Muscle of leg (tissue), 11 donors: Measurements from ENCODE around the gene EZR. TPM values are rescaled to one million over a fixed set of nuclear protein-coding genes. Genes with fewer than 3 reads are reported as not detected.

Experiments used
- DNase-seq: peaks from one replicate; pipeline ENCODE4 v3.0.0; 2013
- H3K27ac ChIP-seq: one replicate; pipeline ENCODE4 v1.5.1; 2013; ENCODE audit warnings: mild to moderate bottlenecking, low read length, control low read depth
- H3K27me3 ChIP-seq: one replicate; pipeline ENCODE4 v1.6.1; 2013; ENCODE audit warnings: low read length; ENCODE audit not compliant: control insufficient read depth, insufficient read depth
- H3K36me3 ChIP-seq: one replicate; pipeline ENCODE4 v1.6.1; 2013; ENCODE audit warnings: low read length; ENCODE audit not compliant: control insufficient read depth, insufficient read depth
- H3K4me1 ChIP-seq: one replicate; pipeline ENCODE4 v1.6.1; 2013; ENCODE audit warnings: low read length; ENCODE audit not compliant: control insufficient read depth, insufficient read depth
- H3K4me3 ChIP-seq: one replicate; pipeline ENCODE4 v1.5.1; 2013; ENCODE audit warnings: low read length, control low read depth
- H3K9me3 ChIP-seq: replicated peaks from 2 replicates; pipeline ENCODE4 v1.6.1; 2013; ENCODE audit warnings: low read depth, low read length; ENCODE audit not compliant: control insufficient read depth
- WGBS: methylation state at CpG from one replicate; pipeline ENCODE4 v1.1.5; 2013; ENCODE audit warnings: missing lambda C conversion rate; ENCODE audit not compliant: insufficient coverage; 5-methylcytosine and 5-hydroxymethylcytosine counted together
- polyA plus RNA-seq, 8 donors: library from polyadenylated mRNA; unstranded; fragments of 120-200 nt; gene quantifications; one replicate each; pipeline versions ENCODE4 v1.2.1 to v1.2.3, GENCODE V29; 2013; ENCODE audit warnings: inconsistent platforms in 1 of 8, low replicate concordance in 1 of 8; ENCODE audit not compliant: insufficient read length in 8 of 8, insufficient read depth in 1 of 8
- total RNA-seq: library from RNA; stranded (reverse); fragments of 120-200 nt; gene quantifications from one replicate; pipeline ENCODE4 v1.2.4, GENCODE V29; 2013

Gene EZR
- total and polyA plus RNA-seq, 9 donors, result 23.3 to 58.5 (median 37.8) TPM

DNA sequence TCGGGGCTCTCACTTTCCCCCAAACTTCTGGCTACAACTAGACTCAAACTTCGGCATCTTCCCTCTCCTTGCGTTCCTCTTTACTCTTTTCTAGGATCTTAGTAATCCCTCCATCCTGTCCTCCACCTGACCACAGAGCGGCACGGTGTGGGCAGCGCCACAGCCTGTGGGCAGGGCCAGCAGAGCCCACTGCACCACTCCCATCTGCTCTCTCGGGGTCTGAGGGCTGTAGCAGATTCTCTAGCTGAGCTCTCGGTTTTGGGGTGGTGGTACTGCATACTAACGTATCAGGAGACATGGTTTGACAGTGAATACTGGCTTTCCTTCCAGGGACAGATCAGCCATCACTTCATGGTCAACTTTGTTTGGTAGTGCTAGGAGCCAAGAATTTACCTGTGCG is 57.4 kb downstream of the EZR start:
- no peak for DNase-seq
- H3K9me3 ChIP-seq, result no peaks in the 10 kb centered on the region
- no peak overlapping the region for H3K4me3 ChIP-seq
- peaks cover 37% of the 10 kb centered on the region for H3K4me1 ChIP-seq
- 91% methylated on average over 9 of the region's 10 CpGs for WGBS
- H3K27ac ChIP-seq, result no peak overlapping the region
- peaks cover 34% of the 10 kb centered on the region for H3K36me3 ChIP-seq
- H3K27me3 ChIP-seq, result no peaks in the 10 kb centered on the region

DNA sequence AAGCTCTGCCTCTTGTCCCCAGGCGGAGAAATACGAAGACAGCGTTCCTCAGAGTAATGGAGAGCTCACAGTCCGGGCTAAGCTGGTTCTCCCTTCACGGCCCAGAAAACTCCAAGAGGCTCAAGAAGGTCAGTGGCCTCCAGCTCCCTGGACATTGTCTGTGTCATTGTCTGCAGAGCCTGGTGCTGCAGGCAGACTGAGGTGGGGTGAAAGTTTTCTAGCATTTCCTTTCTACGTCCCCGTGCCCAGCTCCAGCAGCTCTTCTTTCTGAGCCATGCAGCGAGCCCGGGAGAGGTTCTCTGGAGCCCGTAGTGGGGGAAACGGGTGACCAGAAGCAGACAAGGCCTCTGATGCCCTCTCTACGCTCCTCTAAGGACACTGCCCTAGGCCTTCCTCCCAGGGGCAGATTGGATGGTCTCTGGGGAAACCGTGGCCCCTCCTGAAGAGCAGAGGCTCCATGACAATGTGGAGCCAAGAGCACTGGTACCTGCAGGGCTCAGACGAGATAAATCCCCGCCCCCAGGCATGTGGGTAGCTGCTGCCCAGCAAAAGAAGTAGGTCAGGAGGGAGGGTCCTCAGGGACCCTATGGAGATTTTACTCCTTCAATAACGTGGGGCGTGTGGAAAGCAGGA is 58.4 kb downstream of the EZR start:
- no peak for DNase-seq
- no peaks in the 10 kb centered on the region for H3K9me3 ChIP-seq
- no peak overlapping the region for H3K27ac ChIP-seq
- H3K4me1 ChIP-seq, result peaks cover 38% of the 10 kb centered on the region
- H3K27me3 ChIP-seq, result no peaks in the 10 kb centered on the region
- H3K36me3 ChIP-seq, result peaks cover 28% of the 10 kb centered on the region
- WGBS, result 77% methylated on average over 13 of the region's 17 CpGs
- no peak overlapping the region for H3K4me3 ChIP-seq

DNA sequence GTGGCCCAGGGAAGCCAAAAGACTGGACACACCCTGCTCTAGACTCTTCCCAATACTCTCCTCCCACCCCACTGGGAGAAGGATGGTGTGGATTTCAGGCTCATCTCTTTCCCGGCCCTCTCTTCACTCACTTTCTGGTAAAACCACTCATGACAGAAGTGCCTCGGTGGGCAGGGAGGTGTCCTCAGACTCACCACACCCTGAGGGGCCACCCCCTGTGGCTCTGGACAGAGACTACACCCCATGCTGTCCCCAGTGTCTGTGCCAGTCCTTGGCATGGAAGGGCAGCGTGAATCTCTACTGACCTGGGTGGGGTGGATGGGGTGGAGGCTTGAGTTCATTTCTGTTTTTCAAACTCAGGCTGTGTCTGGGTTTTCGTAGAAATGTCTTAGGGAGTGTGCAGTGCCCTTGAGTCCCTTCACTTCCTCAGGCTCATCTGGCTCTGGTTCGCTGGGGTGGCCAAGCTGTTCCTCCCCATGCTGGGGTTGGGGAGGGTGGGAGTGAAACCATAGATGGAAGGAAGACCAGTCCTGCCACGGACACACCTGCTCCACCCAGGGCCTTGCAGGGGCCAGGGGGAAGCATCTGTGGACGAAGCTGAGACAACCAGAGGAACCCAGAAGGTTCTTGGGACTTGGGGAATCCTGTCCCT is 59.1 kb downstream of the EZR start:
- peaks cover 38% of the 10 kb centered on the region for H3K4me1 ChIP-seq
- no peak overlapping the region for H3K4me3 ChIP-seq
- H3K36me3 ChIP-seq, result peaks cover 24% of the 10 kb centered on the region
- H3K27me3 ChIP-seq, result peaks cover 2% of the 10 kb centered on the region
- no peak overlapping the region for H3K27ac ChIP-seq
- no peaks in the 10 kb centered on the region for H3K9me3 ChIP-seq
- DNase-seq, result no peak
- 52% methylated on average over 5 of the region's 7 CpGs for WGBS

DNA sequence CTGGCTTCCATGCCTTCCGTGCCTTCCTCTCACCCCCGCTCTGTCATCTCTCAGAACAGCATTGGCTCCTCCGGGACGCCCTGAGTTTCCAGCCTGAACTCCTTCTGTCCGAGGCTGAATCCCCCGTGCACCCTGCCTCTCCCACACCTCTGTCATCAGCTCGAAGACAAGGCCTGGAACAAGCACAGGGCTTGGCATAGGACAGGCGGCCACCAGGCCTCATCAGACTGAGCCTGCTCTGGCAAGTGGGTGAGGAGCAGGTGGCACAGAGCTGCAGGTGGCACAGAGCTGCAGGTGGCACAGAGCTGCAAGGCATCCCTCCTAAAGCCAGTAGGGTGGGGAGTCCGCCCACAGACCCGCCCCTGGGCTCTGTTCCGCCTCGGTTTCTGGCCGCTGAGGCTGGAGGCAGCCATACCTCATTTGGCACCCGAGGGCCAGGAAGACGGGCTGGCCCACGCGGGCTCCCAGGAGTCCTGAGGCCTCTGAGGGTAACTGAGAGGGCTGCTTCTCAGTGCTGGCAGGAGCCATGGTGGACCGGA is 60.2 kb downstream of the EZR start:
- no peak for DNase-seq
- Histone ChIP-seq H3K4me3 (no peak overlapping the region), H3K4me1 (peaks cover 41% of the 10 kb centered on the region), H3K36me3 (peaks cover 15% of the 10 kb centered on the region), H3K9me3 (no peaks in the 10 kb centered on the region), H3K27ac (no peak overlapping the region), H3K27me3 (peaks cover 2% of the 10 kb centered on the region)
- WGBS, result 69% methylated on average over 14 of the region's 18 CpGs

DNA sequence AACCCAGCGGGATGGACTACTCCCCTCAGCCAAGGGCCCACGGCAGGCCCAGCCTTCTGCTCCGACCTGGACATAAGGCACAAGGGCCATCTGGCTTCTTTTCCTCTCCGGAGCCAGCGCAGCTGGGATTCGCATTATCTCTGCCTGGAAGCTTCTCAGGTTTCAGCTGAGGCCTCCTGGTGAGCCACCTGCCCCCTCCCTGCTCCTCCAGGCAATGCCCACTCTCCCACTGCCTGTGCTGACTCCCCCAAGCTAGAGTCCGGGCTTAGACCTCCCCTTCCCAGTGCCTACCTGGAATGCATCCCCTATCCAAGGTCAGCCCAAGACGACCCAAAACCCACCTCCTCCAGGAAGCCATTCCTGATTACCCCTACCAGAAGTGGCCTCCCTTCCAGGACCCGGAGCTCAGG is 60.7 kb downstream of the EZR start:
- 11% methylated on average over 9 of the region's 9 CpGs for WGBS
- DNase-seq, result peak; percentile 93

DNA sequence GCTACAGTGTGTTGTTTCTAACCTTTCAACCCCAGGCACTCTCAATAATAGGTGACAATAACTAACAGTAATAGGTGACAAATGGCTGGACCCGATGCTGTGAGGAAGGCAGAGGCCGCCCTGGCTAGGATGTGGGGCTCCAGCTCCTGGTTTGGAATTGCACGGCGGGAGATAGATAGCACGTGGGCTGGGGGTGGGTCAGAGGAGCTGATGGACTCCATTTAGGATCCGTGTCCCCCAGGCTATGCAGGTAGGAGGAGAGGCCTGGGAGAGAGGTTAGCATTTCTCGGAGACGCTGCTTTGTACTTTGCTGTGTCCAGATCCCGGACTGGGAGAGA is 61.4 kb downstream of the EZR start:
- peaks cover 2% of the 10 kb centered on the region for H3K27me3 ChIP-seq
- no peaks in the 10 kb centered on the region for H3K9me3 ChIP-seq
- H3K4me3 ChIP-seq, result no peak overlapping the region
- H3K27ac ChIP-seq, result no peak overlapping the region
- H3K4me1 ChIP-seq, result peaks cover 44% of the 10 kb centered on the region
- H3K36me3 ChIP-seq, result peaks cover 9% of the 10 kb centered on the region
- 58% methylated on average over 8 of the region's 9 CpGs for WGBS
- DNase-seq, result no peak

More for the DNA sequence above, 60.7 kb downstream of the EZR start:
- H3K27me3 ChIP-seq, result peaks cover 2% of the 10 kb centered on the region
- H3K4me3 ChIP-seq, result no peak overlapping the region
- no peaks in the 10 kb centered on the region for H3K9me3 ChIP-seq
- H3K4me1 ChIP-seq, result peaks cover 41% of the 10 kb centered on the region
- peaks cover 11% of the 10 kb centered on the region for H3K36me3 ChIP-seq
- H3K27ac ChIP-seq, result no peak overlapping the region

DNA sequence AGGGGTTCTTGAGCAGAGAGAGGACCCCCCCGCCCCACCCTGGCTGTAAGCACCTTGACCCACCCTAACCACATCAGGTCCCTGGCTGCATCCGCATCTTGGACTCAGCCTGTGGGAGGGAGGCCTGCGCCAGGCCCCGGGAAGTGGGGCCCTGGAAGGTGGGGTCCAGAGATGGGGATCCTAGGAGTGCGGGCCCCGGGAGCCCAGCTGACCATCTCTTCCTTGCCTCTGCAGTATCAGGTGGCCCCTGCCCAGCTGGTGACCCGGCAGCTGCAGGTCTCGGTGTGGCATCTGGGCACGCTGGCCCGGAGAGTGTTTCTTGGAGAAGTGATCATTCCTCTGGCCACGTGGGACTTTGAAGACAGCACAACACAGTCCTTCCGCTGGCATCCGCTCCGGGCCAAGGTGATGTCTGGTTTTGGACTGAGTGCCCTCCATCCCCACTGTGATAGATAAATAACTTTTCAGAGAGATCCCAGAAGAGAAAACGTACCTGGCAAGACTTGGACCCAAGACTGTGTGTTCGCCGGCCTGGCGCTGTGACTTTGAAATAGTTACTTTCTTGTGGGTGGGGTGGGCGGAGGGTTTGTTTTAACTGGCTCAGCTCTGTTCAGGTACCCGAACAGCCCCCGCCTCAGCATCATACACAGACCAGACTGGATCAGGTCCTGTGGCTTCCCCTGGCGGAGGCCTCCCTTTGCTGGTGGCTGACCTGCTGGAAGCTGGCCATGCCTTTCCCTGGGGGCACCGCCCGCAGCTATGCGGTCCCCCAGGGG is 62.0 kb downstream of the EZR start:
- H3K4me1 ChIP-seq, result peaks cover 48% of the 10 kb centered on the region
- H3K27ac ChIP-seq, result no peak overlapping the region
- peaks cover 2% of the 10 kb centered on the region for H3K27me3 ChIP-seq
- DNase-seq, result no peak
- H3K4me3 ChIP-seq, result no peak overlapping the region
- H3K36me3 ChIP-seq, result peaks cover 9% of the 10 kb centered on the region
- 75% methylated on average over 12 of the region's 25 CpGs for WGBS
- no peaks in the 10 kb centered on the region for H3K9me3 ChIP-seq

DNA sequence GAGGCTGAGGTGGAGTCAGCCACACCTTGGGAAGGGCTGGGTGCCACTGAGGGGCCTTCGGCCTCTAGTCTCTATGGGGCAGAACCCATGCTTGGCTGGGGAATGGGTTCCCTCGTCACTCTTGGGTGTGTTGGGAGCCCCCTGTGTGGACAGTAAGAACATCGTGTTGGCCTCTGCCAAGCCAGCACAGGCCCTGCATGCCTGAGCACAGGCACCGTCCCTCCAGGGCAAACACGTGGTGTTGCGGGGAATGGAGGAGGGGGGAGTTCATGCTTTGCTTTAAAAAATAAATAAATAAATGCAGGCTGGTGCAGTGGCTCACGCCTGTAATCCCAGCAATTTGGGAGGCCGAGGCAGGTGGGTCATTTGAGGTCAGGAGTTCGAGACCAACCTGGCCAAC is 63.0 kb downstream of the EZR start:
- WGBS, result 68% methylated on average over 6 of the region's 9 CpGs
- H3K9me3 ChIP-seq, result no peaks in the 10 kb centered on the region
- H3K4me3 ChIP-seq, result no peak overlapping the region
- no peak overlapping the region for H3K27ac ChIP-seq
- peaks cover 2% of the 10 kb centered on the region for H3K36me3 ChIP-seq
- H3K4me1 ChIP-seq, result peaks cover 57% of the 10 kb centered on the region
- no peak for DNase-seq
- H3K27me3 ChIP-seq, result peaks cover 2% of the 10 kb centered on the region

DNA sequence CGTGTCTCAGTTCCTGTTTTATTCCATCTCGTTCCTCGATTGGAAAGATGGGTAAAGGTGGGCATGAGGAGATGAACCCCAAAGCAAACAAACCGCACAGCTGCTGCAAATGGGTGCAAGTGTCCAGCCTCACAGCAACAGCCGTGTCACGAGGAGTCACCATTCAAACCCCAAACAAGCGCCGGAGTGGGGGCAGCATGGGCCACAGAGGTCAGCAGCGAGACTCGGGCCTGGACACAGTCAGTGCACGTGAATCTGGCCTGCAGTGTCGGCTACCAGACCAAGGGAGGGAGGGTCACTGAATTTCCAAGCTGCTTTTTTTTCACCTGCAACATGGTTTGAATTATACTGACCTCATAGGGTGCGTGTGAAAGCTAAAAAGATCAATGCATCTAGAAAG is 63.5 kb downstream of the EZR start:
- Histone ChIP-seq H3K9me3 (no peaks in the 10 kb centered on the region), H3K4me3 (no peak overlapping the region)
- WGBS, result 90% methylated on average over 9 of the region's 13 CpGs

DNA sequence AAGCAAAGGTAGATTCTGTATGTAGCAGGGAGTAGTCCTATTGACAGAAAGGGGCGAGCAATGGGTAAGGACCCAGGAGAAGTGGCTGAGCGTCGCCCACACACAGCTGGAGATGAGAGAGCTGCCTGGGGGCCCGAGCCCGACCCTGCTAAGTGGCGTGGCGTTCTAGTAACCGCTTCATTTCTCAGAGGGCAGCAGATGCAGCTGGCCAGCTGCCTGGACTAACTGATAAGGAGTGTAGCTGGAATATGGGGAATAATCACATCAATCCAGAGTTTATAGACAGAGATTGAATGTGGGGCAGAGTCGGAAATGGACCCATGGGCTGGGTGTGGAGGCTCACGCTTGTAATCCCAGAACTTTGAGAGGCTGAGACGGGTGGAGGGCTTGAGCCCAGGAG is 64.4 kb downstream of the EZR start:
- Histone ChIP-seq H3K27ac (no peak overlapping the region), H3K36me3 (peaks cover 2% of the 10 kb centered on the region), H3K4me1 (peaks cover 51% of the 10 kb centered on the region), H3K4me3 (no peak overlapping the region), H3K9me3 (no peaks in the 10 kb centered on the region), H3K27me3 (peaks cover 2% of the 10 kb centered on the region)
- 74% methylated on average over 8 of the region's 11 CpGs for WGBS
- no peak for DNase-seq

More for the DNA sequence above, 63.5 kb downstream of the EZR start:
- no peak for DNase-seq
- no peak overlapping the region for H3K27ac ChIP-seq
- peaks cover 60% of the 10 kb centered on the region for H3K4me1 ChIP-seq
- peaks cover 2% of the 10 kb centered on the region for H3K27me3 ChIP-seq
- peaks cover 2% of the 10 kb centered on the region for H3K36me3 ChIP-seq
